ENCODE measurements around the gene GNPDA2.

Gene GNPDA2

GRCh38 chr4:44678094-44679041, 48.0 kb downstream of the GNPDA2 start, which contains the start of gene GUF1:
Gene GUF1, plus strand, starts transcription at chr4:44678420. Its CDS starts 203 bp downstream, at chr4:44678623.
- Histone ChIP-seq H3K36me3 (ENCODE audit: control insufficient read depth, insufficient read depth, low read length) (no peaks in the 10 kb centered on the region), H3K4me3 (ENCODE audit: low read depth, low read length) (peak within 1 kb of the TSS; percentile 98), H3K9me3 (ENCODE audit: control insufficient read depth, insufficient read depth, low read length) (no peaks in the 10 kb centered on the region), H3K27me3 (ENCODE audit: control insufficient read depth, insufficient read depth, low read length) (no peaks in the 10 kb centered on the region), H3K4me1 (ENCODE audit: control insufficient read depth, insufficient read depth, low read length) (no peaks in the 10 kb centered on the region), H3K9ac (ENCODE audit: low read depth, low read length) (peak within 1 kb of the TSS; percentile 94)

- Histone ChIP-seq H3K9ac (ENCODE audit: low read depth, low read length) (no peak overlapping the region), H3K9me3 (ENCODE audit: control insufficient read depth, insufficient read depth, low read length) (no peaks in the 10 kb centered on the region), H3K4me3 (ENCODE audit: low read depth, low read length) (no peak overlapping the region), H3K27me3 (ENCODE audit: control insufficient read depth, insufficient read depth, low read length) (no peaks in the 10 kb centered on the region), H3K4me1 (ENCODE audit: control insufficient read depth, insufficient read depth, low read length) (no peaks in the 10 kb centered on the region), H3K36me3 (ENCODE audit: control insufficient read depth, insufficient read depth, low read length) (no peaks in the 10 kb centered on the region)
Measured at GRCh38 chr4:44675366-44675765, 51.0 kb downstream of the GNPDA2 start.

- Histone ChIP-seq H3K36me3 (ENCODE audit: control insufficient read depth, insufficient read depth, low read length) (no peaks in the 10 kb centered on the region), H3K27me3 (ENCODE audit: control insufficient read depth, insufficient read depth, low read length) (no peaks in the 10 kb centered on the region), H3K9ac (ENCODE audit: low read depth, low read length) (no peak overlapping the region), H3K9me3 (ENCODE audit: control insufficient read depth, insufficient read depth, low read length) (no peaks in the 10 kb centered on the region), H3K4me1 (ENCODE audit: control insufficient read depth, insufficient read depth, low read length) (no peaks in the 10 kb centered on the region), H3K4me3 (ENCODE audit: low read depth, low read length) (no peak overlapping the region)
Measured at GRCh38 chr4:44674471-44674870, 51.9 kb downstream of the GNPDA2 start.

GRCh38 chr4:44671636-44672035, 54.7 kb downstream of the GNPDA2 start:
- Histone ChIP-seq H3K4me3 (ENCODE audit: low read depth, low read length) (no peak overlapping the region), H3K9me3 (ENCODE audit: control insufficient read depth, insufficient read depth, low read length) (no peaks in the 10 kb centered on the region), H3K27me3 (ENCODE audit: control insufficient read depth, insufficient read depth, low read length) (no peaks in the 10 kb centered on the region), H3K36me3 (ENCODE audit: control insufficient read depth, insufficient read depth, low read length) (no peaks in the 10 kb centered on the region), H3K4me1 (ENCODE audit: control insufficient read depth, insufficient read depth, low read length) (no peaks in the 10 kb centered on the region), H3K9ac (ENCODE audit: low read depth, low read length) (no peak overlapping the region)

- H3K27me3 ChIP-seq (ENCODE audit: control insufficient read depth, insufficient read depth, low read length) = no peaks in the 10 kb centered on the region
- H3K36me3 ChIP-seq (ENCODE audit: control insufficient read depth, insufficient read depth, low read length) = no peaks in the 10 kb centered on the region
- H3K4me3 ChIP-seq (ENCODE audit: low read depth, low read length) = no peak overlapping the region
- H3K4me1 ChIP-seq (ENCODE audit: control insufficient read depth, insufficient read depth, low read length) = no peaks in the 10 kb centered on the region
- H3K9ac ChIP-seq (ENCODE audit: low read depth, low read length) = no peak overlapping the region
- H3K9me3 ChIP-seq (ENCODE audit: control insufficient read depth, insufficient read depth, low read length) = no peaks in the 10 kb centered on the region
Measured at GRCh38 chr4:44670506-44671199, 55.7 kb downstream of the GNPDA2 start.

GRCh38 chr4:44668526-44668925, 57.8 kb downstream of the GNPDA2 start:
- H3K9ac ChIP-seq (ENCODE audit: low read depth, low read length) = no peak overlapping the region
- H3K4me1 ChIP-seq (ENCODE audit: control insufficient read depth, insufficient read depth, low read length) = no peaks in the 10 kb centered on the region
- no peaks in the 10 kb centered on the region for H3K36me3 ChIP-seq (ENCODE audit: control insufficient read depth, insufficient read depth, low read length)
- no peaks in the 10 kb centered on the region for H3K9me3 ChIP-seq (ENCODE audit: control insufficient read depth, insufficient read depth, low read length)
- H3K4me3 ChIP-seq (ENCODE audit: low read depth, low read length) = no peak overlapping the region
- H3K27me3 ChIP-seq (ENCODE audit: control insufficient read depth, insufficient read depth, low read length) = no peaks in the 10 kb centered on the region

GRCh38 chr4:44663539-44664263, 62.7 kb downstream of the GNPDA2 start:
- H3K36me3 ChIP-seq (ENCODE audit: control insufficient read depth, insufficient read depth, low read length) = no peaks in the 10 kb centered on the region
- peaks cover 2% of the 10 kb centered on the region for H3K4me1 ChIP-seq (ENCODE audit: control insufficient read depth, insufficient read depth, low read length)
- H3K4me3 ChIP-seq (ENCODE audit: low read depth, low read length) = no peak overlapping the region
- H3K9ac ChIP-seq (ENCODE audit: low read depth, low read length) = peak overlapping the region; percentile 24
- no peaks in the 10 kb centered on the region for H3K9me3 ChIP-seq (ENCODE audit: control insufficient read depth, insufficient read depth, low read length)
- H3K27me3 ChIP-seq (ENCODE audit: control insufficient read depth, insufficient read depth, low read length) = no peaks in the 10 kb centered on the region

- Histone ChIP-seq H3K4me3 (ENCODE audit: low read depth, low read length) (no peak overlapping the region), H3K4me1 (ENCODE audit: control insufficient read depth, insufficient read depth, low read length) (peaks cover 2% of the 10 kb centered on the region), H3K9me3 (ENCODE audit: control insufficient read depth, insufficient read depth, low read length) (no peaks in the 10 kb centered on the region), H3K9ac (ENCODE audit: low read depth, low read length) (no peak overlapping the region), H3K27me3 (ENCODE audit: control insufficient read depth, insufficient read depth, low read length) (no peaks in the 10 kb centered on the region), H3K36me3 (ENCODE audit: control insufficient read depth, insufficient read depth, low read length) (no peaks in the 10 kb centered on the region)
Measured at GRCh38 chr4:44662623-44663005, 63.7 kb downstream of the GNPDA2 start.

GRCh38 chr4:44661940-44662622, 64.3 kb downstream of the GNPDA2 start:
- Histone ChIP-seq H3K27me3 (ENCODE audit: control insufficient read depth, insufficient read depth, low read length) (no peaks in the 10 kb centered on the region), H3K4me1 (ENCODE audit: control insufficient read depth, insufficient read depth, low read length) (peaks cover 2% of the 10 kb centered on the region), H3K4me3 (ENCODE audit: low read depth, low read length) (no peak overlapping the region), H3K9ac (ENCODE audit: low read depth, low read length) (no peak overlapping the region), H3K9me3 (ENCODE audit: control insufficient read depth, insufficient read depth, low read length) (no peaks in the 10 kb centered on the region), H3K36me3 (ENCODE audit: control insufficient read depth, insufficient read depth, low read length) (no peaks in the 10 kb centered on the region)

GRCh38 chr4:44660396-44660795, 66.0 kb downstream of the GNPDA2 start:
- no peaks in the 10 kb centered on the region for H3K9me3 ChIP-seq (ENCODE audit: control insufficient read depth, insufficient read depth, low read length)
- peaks cover 2% of the 10 kb centered on the region for H3K4me1 ChIP-seq (ENCODE audit: control insufficient read depth, insufficient read depth, low read length)
- H3K9ac ChIP-seq (ENCODE audit: low read depth, low read length) = no peak overlapping the region
- H3K4me3 ChIP-seq (ENCODE audit: low read depth, low read length) = no peak overlapping the region
- no peaks in the 10 kb centered on the region for H3K36me3 ChIP-seq (ENCODE audit: control insufficient read depth, insufficient read depth, low read length)
- H3K27me3 ChIP-seq (ENCODE audit: control insufficient read depth, insufficient read depth, low read length) = no peaks in the 10 kb centered on the region

GRCh38 chr4:44652002-44652401, 74.4 kb downstream of the GNPDA2 start:
- H3K36me3 ChIP-seq (ENCODE audit: control insufficient read depth, insufficient read depth, low read length) = no peaks in the 10 kb centered on the region
- no peaks in the 10 kb centered on the region for H3K4me1 ChIP-seq (ENCODE audit: control insufficient read depth, insufficient read depth, low read length)
- no peaks in the 10 kb centered on the region for H3K9me3 ChIP-seq (ENCODE audit: control insufficient read depth, insufficient read depth, low read length)
- H3K27me3 ChIP-seq (ENCODE audit: control insufficient read depth, insufficient read depth, low read length) = no peaks in the 10 kb centered on the region
- H3K9ac ChIP-seq (ENCODE audit: low read depth, low read length) = no peak overlapping the region
- H3K4me3 ChIP-seq (ENCODE audit: low read depth, low read length) = no peak overlapping the region
